CD4-positive, alpha-beta T cell treated with Interleukin-12 subunit alpha and Interleukin-12 subunit beta, for 1 hour (primary cell): ENCODE data around the gene CKAP2L.
A peak's percentile ranks its signal among the peaks of the same experiment; 100 is the strongest.

ENCODE experiments used
- DNase-seq: peaks from one replicate; pipeline ENCODE4 v3.0.0-alpha.2; 2020

Gene CKAP2L

GRCh38 chr2:112757265-112757664 lies 7.1 kb downstream of the CKAP2L start:
- no peak for DNase-seq

GRCh38 chr2:112756207-112756606 lies 8.2 kb downstream of the CKAP2L start:
- no peak for DNase-seq

GRCh38 chr2:112755444-112755843 lies 9.0 kb downstream of the CKAP2L start:
- DNase-seq = no peak

GRCh38 chr2:112754564-112754963 lies 9.8 kb downstream of the CKAP2L start:
- DNase-seq = no peak

- no peak for DNase-seq
Measured at GRCh38 chr2:112752667-112753066, 11.7 kb downstream of the CKAP2L start.

- no peak for DNase-seq
Measured at GRCh38 chr2:112751451-112752197, 12.8 kb downstream of the CKAP2L start.

GRCh38 chr2:112750560-112750843 lies 13.9 kb downstream of the CKAP2L start:
- no peak for DNase-seq

- peak; percentile 85 for DNase-seq
Measured at GRCh38 chr2:112749755-112750559, 14.5 kb downstream of the CKAP2L start.

GRCh38 chr2:112740527-112740926 lies 23.9 kb downstream of the CKAP2L start:
- DNase-seq = no peak

- no peak for DNase-seq
Measured at GRCh38 chr2:112737542-112738232, 26.7 kb downstream of the CKAP2L start.

GRCh38 chr2:112733871-112734270 lies 30.5 kb downstream of the CKAP2L start:
- DNase-seq = no peak

GRCh38 chr2:112733456-112733855 lies 31.0 kb downstream of the CKAP2L start:
- no peak for DNase-seq

- no peak for DNase-seq
Measured at GRCh38 chr2:112731479-112731878, 32.9 kb downstream of the CKAP2L start.

GRCh38 chr2:112730791-112731190 lies 33.6 kb downstream of the CKAP2L start:
- no peak for DNase-seq

GRCh38 chr2:112730216-112730615 lies 34.2 kb downstream of the CKAP2L start:
- DNase-seq = no peak

GRCh38 chr2:112728378-112729175 lies 35.8 kb downstream of the CKAP2L start:
- DNase-seq = no peak

GRCh38 chr2:112728029-112728362 lies 36.4 kb downstream of the CKAP2L start:
- no peak for DNase-seq

GRCh38 chr2:112727276-112728028 lies 37.0 kb downstream of the CKAP2L start:
- no peak for DNase-seq

- DNase-seq = peak; percentile 89
Measured at GRCh38 chr2:112726487-112727190, 37.8 kb downstream of the CKAP2L start.

- no peak for DNase-seq
Measured at GRCh38 chr2:112725545-112726457, 38.6 kb downstream of the CKAP2L start.
